CD4-positive, alpha-beta T cell treated with Interleukin-4 for 4 hours (primary cell): ENCODE results near the gene COG5.
A peak's percentile ranks its signal among the peaks of the same experiment; 100 is the strongest.

Experiments used
- DNase-seq: peaks from one replicate; pipeline ENCODE4 v3.0.0-alpha.2; 2020

The COG5 gene

GRCh38 chr7:107563775-107564552 is at the start of gene COG5, which contains the start of gene DUS4L:
Gene COG5 (minus strand): TSS chr7:107563920. CDS start chr7:107563896, 24 bp downstream.
Gene DUS4L (plus strand): TSS chr7:107563971. CDS start chr7:107567071, 3,100 bp downstream.
- peak; percentile 78 for DNase-seq

DNA sequence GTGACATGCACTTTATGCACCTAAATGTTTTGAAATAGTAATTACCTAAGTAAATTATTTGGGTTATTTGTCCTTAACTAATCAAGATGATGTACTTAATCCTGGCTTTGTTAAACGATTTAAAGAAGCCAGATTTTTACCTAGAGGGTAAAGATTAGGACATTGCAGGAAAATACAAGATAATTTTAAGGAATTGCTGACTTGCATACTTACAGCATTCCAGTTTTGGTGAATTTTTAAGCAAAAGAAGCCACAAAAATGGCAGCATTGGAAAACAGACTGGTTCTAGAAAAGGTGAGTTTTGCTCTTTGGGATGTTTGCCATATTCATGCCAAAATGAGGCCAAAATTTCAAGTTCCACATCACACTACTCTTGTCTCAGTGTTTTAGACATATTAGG is 49.7 kb upstream of the COG5 start:
- no peak for DNase-seq

- no peak for DNase-seq
Measured at GRCh38 chr7:107610323-107610722, 46.6 kb upstream of the COG5 start.

DNA sequence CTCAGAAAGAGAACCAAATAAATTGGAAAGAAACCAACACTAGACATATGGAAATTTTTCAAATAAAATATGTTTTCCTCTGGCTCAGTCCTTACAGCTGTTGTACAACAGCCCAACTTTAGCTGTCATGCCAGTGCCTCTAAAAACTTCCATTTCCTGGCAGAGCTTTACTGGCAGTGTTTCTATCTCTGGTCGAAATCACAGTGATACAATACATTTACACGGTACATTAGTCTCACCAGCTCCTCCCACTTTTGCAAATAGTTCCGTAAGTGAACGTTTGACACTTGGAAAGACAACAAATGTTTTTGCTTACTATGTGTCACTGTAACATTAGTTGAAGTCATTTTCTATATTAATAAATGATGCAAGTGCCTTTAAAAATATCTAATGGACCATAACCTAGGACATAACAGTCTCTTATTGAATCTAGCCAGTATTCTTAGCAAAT is 46.1 kb upstream of the COG5 start:
- DNase-seq, result no peak

DNA sequence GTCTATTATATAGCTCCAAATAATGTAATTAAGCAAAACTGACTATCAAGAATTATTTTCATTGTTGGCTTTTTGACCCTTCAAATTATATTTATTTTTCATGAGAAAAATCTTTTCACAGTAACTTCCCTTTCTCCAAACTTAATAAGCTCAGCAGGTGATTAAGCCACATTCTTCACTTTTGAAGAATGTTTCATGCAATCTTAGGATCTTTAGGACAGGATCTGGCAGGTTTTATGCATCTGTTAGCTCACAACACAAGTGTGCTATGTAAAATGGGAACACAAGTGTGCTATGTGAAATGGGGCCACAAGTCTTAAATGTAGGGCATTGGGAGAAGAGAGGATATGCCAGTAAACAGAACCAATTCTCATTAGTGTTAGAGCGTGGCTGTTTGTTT is 42.6 kb upstream of the COG5 start:
- no peak for DNase-seq

- no peak for DNase-seq
Measured at GRCh38 chr7:107605218-107605815, 41.6 kb upstream of the COG5 start.

DNA sequence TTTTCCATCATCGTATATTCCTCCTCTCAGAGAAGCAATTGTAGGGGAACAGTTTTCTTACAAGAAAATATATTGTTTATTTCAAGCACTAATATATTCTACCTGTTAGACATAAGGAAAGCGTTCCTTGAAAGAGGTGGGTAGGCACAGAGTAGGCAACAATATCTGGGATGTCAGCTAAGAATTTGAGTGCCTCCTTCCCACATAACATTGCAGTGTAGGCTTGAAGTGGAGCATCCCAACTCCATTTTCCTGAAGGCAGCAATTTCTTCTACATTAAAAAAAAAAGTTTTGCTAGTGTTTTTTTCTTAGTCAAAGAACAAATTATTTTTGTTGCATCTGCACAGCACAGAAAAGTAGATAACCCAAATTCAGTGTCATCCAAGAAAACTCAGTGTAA is 37.1 kb upstream of the COG5 start:
- DNase-seq, result no peak

DNA sequence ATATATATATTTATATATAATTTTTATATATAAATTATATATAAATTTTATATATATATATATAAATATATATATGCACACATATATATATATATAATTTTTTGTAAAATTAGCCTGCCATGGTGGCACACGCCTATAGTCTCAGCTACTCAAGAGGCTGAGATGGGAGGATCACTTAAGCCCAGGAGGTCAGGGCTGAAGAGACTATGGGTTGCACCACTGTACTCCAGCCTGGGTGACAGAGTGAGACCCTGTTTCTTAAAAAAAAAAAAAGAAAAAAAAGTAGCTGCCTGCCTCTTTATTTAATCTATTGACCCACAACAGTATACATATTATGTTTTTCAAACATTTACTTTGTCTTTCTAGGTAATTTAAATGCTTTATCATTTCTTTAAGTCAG is 35.5 kb upstream of the COG5 start:
- DNase-seq, result no peak

DNA sequence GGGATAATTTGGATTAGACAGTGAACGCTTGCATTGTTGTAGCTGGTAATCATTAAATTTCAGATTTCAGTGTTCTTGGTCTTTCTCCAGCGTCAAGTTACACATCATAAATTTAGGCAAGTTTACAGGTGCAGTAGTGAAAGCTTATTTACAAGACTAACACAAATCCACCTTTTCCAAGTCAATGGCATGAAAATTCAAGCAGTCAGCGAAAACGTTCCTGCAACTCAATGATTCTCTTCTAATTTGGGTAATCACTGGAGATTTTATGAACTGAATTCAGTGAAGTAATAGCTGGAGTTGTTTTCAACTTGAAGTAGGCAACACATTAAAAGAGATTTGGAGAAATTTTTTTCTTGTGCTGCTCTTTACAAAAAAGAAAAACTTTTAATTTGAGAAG is 34.2 kb upstream of the COG5 start:
- no peak for DNase-seq

GRCh38 chr7:107597582-107597916 is 33.8 kb upstream of the COG5 start:
- no peak for DNase-seq

GRCh38 chr7:107596881-107597581 is 33.3 kb upstream of the COG5 start:
- DNase-seq, result no peak

- no peak for DNase-seq
Measured at GRCh38 chr7:107594961-107595737, 31.4 kb upstream of the COG5 start.

- DNase-seq, result no peak
Measured at GRCh38 chr7:107593025-107593410, 29.3 kb upstream of the COG5 start.

GRCh38 chr7:107592361-107593024 is 28.8 kb upstream of the COG5 start:
- no peak for DNase-seq

- DNase-seq, result no peak
Measured at GRCh38 chr7:107591421-107591820, 27.7 kb upstream of the COG5 start.

- no peak for DNase-seq
Measured at GRCh38 chr7:107588529-107589130, 24.9 kb upstream of the COG5 start.

DNA sequence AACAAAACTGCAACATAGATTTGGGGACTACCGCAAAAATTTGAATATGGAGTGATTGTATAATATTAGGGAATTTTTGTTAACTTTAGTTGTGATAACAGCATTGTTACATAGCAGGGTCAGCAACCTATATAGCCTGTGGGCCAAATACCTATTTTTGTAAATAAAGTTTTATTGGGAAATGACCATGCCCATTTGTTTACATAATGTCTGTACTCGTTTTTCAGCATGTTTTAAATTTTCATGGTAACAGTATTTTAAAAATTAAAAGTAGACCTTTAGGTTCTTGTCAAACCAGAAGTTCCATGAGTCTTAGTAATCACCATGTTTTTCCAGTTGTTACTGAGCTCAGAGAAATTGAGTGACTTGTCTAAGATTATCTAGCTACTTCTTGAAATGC is 21.0 kb upstream of the COG5 start:
- DNase-seq, result no peak

GRCh38 chr7:107582875-107583274 is 19.2 kb upstream of the COG5 start:
- DNase-seq, result no peak

GRCh38 chr7:107581387-107582013 is 17.8 kb upstream of the COG5 start:
- DNase-seq, result no peak

DNA sequence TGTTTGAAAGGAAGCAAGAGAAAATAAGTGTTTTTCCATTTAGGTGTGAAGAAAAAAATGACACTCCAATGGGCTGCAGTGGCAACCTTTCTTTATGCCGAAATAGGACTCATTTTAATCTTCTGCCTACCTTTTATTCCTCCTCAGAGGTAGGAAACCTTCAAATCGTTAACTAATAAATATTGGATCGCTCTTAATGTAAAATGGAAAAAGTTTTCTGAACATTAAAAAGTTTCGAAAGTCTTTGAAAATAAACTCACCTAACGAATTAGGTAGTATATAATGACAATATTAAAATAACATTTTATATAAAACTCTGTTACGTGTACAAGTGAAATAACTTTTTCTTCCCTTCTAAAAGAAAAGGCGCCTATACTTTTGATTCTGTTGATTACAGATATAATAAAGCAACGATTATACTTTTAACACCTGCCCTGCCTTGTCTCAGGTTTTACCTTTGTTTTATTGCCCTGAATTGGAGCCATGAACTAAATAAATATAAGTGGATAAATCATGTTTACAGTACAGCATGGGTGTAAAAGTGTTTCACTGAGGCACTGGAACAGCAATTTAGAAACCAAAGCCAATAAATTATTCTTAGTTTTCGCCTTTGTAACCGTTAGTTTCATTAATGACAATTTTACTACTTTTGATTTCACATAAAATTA is 17.1 kb upstream of the COG5 start:
- DNase-seq, result no peak
